ENCODE measurements around the gene TMPRSS13.

The TMPRSS13 gene

DNA sequence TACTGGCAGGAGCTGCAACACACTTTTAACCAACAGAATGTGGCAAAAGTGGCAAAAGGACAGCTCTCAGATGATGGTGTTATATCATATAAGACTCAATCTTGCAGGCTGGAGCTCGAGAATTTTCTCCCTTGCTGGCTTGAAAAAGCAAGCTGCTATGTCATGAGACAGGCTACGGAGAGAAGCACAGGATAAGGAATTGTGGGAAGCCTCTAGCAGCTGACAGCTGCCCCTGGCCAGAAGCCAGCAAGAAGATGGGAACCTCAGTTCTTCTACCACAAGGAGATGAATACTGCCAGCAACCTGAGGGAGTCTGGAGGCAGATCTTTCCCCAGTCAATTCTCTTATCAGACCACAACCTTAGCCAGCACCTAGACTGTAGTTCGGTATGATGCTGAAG lies 77.3 kb downstream of the TMPRSS13 start:
- no peaks in the 10 kb centered on the region for H3K27me3 ChIP-seq (ENCODE audit: control insufficient read depth, insufficient read depth, low read length)
- no peaks in the 10 kb centered on the region for H3K9me3 ChIP-seq (ENCODE audit: control insufficient read depth, insufficient read depth, low read length)
- H3K4me3 ChIP-seq (ENCODE audit: low read length): no peak overlapping the region
- H3K27ac ChIP-seq (ENCODE audit: low read length): no peak overlapping the region
- no CpG with 5 or more reads among the region's 3 CpGs for WGBS (ENCODE audit: insufficient coverage, insufficient read length)
- no peaks in the 10 kb centered on the region for H3K36me3 ChIP-seq (ENCODE audit: control insufficient read depth, insufficient read depth, low read length)
- DNase-seq (ENCODE audit: low read depth, low spot score): no peak
- peaks cover 4% of the 10 kb centered on the region; the same call in 1 of the 2 replicates for H3K4me1 ChIP-seq (ENCODE audit: control insufficient read depth, insufficient read depth, low read length)

- H3K27ac ChIP-seq (ENCODE audit: low read length): no peak overlapping the region
- H3K4me1 ChIP-seq (ENCODE audit: control insufficient read depth, insufficient read depth, low read length): peaks cover 4% of the 10 kb centered on the region; the same call in 1 of the 2 replicates
- no peak for DNase-seq (ENCODE audit: low read depth, low spot score)
- no peaks in the 10 kb centered on the region for H3K9me3 ChIP-seq (ENCODE audit: control insufficient read depth, insufficient read depth, low read length)
- no peaks in the 10 kb centered on the region for H3K36me3 ChIP-seq (ENCODE audit: control insufficient read depth, insufficient read depth, low read length)
- no peak overlapping the region for H3K4me3 ChIP-seq (ENCODE audit: low read length)
- no peaks in the 10 kb centered on the region for H3K27me3 ChIP-seq (ENCODE audit: control insufficient read depth, insufficient read depth, low read length)
- no CpG with 5 or more reads among the region's 3 CpGs for WGBS (ENCODE audit: insufficient coverage, insufficient read length)
These were observed 78.1 kb downstream of the TMPRSS13 start for GRCh38 chr11:117851106-117851505.
